Astrocyte (in vitro differentiated cells and primary cell): ENCODE results near the gene CEACAM3. TPM values are rescaled to one million over a fixed set of nuclear protein-coding genes. Genes with fewer than 3 reads are reported as not detected.

Experiments used
- DNase-seq: peaks from one replicate; pipeline ENCODE4 v3.0.0-alpha.2; 2010; ENCODE audit warnings: low read depth
- FAIRE-seq: peaks from 2 replicates; lab custom pipeline; 2011; peaks lifted over from hg19 to GRCh38; lab: Jason Lieb, UNC
- H2AFZ ChIP-seq: 2 replicates; pipeline ENCODE4 v1.6.0; 2012; ENCODE audit warnings: low read depth, low read length, inconsistent platforms
- H3K27ac ChIP-seq: 2 replicates; pipeline ENCODE4 v1.5.1; 2011; ENCODE audit warnings: low read depth, low read length, inconsistent platforms
- H3K27me3 ChIP-seq: 2 replicates; pipeline ENCODE4 v1.6.0; 2011; ENCODE audit warnings: low read length, inconsistent platforms; ENCODE audit not compliant: insufficient read depth
- H3K36me3 ChIP-seq: 2 replicates; pipeline ENCODE4 v1.5.1; 2011; ENCODE audit warnings: low read length, inconsistent platforms; ENCODE audit not compliant: insufficient read depth
- H3K4me1 ChIP-seq: 2 replicates; pipeline ENCODE4 v1.5.1; 2011; ENCODE audit warnings: low read length, inconsistent platforms; ENCODE audit not compliant: insufficient read depth
- H3K4me2 ChIP-seq: 2 replicates; pipeline ENCODE4 v1.6.0; 2012; ENCODE audit warnings: low read length, inconsistent platforms
- H3K4me3 ChIP-seq: 2 replicates; pipeline ENCODE4 v1.5.1; 2011; ENCODE audit warnings: low read depth, mild to moderate bottlenecking, low read length, inconsistent platforms; ENCODE audit not compliant: insufficient read depth
- H3K79me2 ChIP-seq: 2 replicates; pipeline ENCODE4 v1.6.0; 2012; ENCODE audit warnings: mild to moderate bottlenecking, low read length, inconsistent platforms; ENCODE audit not compliant: insufficient read depth
- H3K9ac ChIP-seq: 2 replicates; pipeline ENCODE4 v1.6.0; 2012; ENCODE audit warnings: mild to moderate bottlenecking, low read length, inconsistent platforms
- H3K9me3 ChIP-seq: 2 replicates; pipeline ENCODE4 v1.5.1; 2012; ENCODE audit warnings: low read depth, mild to moderate bottlenecking, low read length, inconsistent platforms; ENCODE audit not compliant: insufficient read depth
- H4K20me1 ChIP-seq: 2 replicates; pipeline ENCODE4 v1.6.0; 2012; ENCODE audit warnings: low read length, inconsistent platforms; ENCODE audit not compliant: insufficient read depth
- H3K27ac Mint-ChIP-seq: one replicate; pipeline ENCODE4 v1.8.0; 2021; ENCODE audit warnings: mild to moderate bottlenecking, mixed read lengths; ENCODE audit not compliant: unreplicated experiment
- H3K27me3 Mint-ChIP-seq: one replicate; pipeline ENCODE4 v1.8.0; 2021; ENCODE audit warnings: low read depth, mixed read lengths; ENCODE audit not compliant: unreplicated experiment
- H3K36me3 Mint-ChIP-seq: one replicate; pipeline ENCODE4 v1.8.0; 2021; ENCODE audit warnings: low read depth, mixed read lengths; ENCODE audit not compliant: unreplicated experiment
- H3K4me1 Mint-ChIP-seq: one replicate; pipeline ENCODE4 v1.8.0; 2021; ENCODE audit warnings: low read depth, mixed read lengths; ENCODE audit not compliant: unreplicated experiment
- H3K4me3 Mint-ChIP-seq: one replicate; pipeline ENCODE4 v1.8.0; 2021; ENCODE audit warnings: mild to moderate bottlenecking, moderate library complexity, mixed read lengths; ENCODE audit not compliant: unreplicated experiment
- H3K9me3 Mint-ChIP-seq: one replicate; pipeline ENCODE4 v1.8.0; 2021; ENCODE audit warnings: mild to moderate bottlenecking, mixed read lengths; ENCODE audit not compliant: unreplicated experiment
- EZH2 ChIP-seq: IDR thresholded peaks from 2 replicates; pipeline ENCODE4 v1.6.1; 2012; ENCODE audit warnings: mild to moderate bottlenecking, low read length, inconsistent platforms; ENCODE audit not compliant: insufficient read depth
- total RNA-seq: library from RNA; stranded (reverse); gene quantifications from 2 replicates; pipeline ENCODE4 v1.2.1, GENCODE V29; 2021
- TF ChIP-seq, protein P1 (sequence below): IDR thresholded peaks from 2 replicates; pipeline ENCODE4 v1.5.1; 2011; ENCODE audit warnings: low read depth, mild to moderate bottlenecking, inconsistent platforms, low read length, moderate library complexity; ENCODE audit not compliant: insufficient read depth

CEACAM3 gene
- total RNA-seq, 1 donor from 2014 or later = not detected

DNA sequence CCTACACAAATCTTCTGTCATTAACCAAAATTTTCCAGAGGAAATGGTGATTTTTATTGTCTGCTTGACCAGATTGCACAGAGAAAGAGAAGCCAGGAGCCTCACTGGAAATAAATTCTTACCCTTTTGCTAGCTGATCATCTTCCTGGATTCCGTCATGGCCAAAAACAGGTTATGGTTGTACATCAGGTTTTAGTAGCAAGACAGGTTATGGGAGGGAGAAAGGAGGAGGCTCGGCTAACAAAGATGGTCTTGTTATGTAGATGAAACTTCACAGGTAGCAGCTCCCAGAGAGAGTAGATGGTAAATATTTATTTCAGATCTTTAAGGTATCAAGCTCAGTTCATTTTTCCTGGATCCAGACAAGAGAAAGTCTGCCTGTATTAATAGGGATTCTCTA lies 19.7 kb upstream of the CEACAM3 start:
- no peaks in the 10 kb centered on the region for H3K27me3 ChIP-seq
- no peaks in the 10 kb centered on the region for H3K9me3 ChIP-seq
- no peaks in the 10 kb centered on the region for H3K4me1 ChIP-seq
- Mint-ChIP-seq H3K4me1 (no peaks in the 10 kb centered on the region), H3K9me3 (no peaks in the 10 kb centered on the region), H3K27ac (no peak overlapping the region), H3K27me3 (peaks cover 25% of the 10 kb centered on the region), H3K36me3 (no peaks in the 10 kb centered on the region), H3K4me3 (no peak overlapping the region)
- no peak overlapping the region for H3K27ac ChIP-seq
- H3K4me2 ChIP-seq = no peak overlapping the region
- H3K4me3 ChIP-seq = no peak overlapping the region
- H3K79me2 ChIP-seq = no peaks in the 10 kb centered on the region
- no peaks in the 10 kb centered on the region for H4K20me1 ChIP-seq
- H3K36me3 ChIP-seq = no peaks in the 10 kb centered on the region
- DNase-seq (no peak), FAIRE-seq (no peak)
- no peak for TF ChIP-seq EZH2
- TF ChIP-seq, protein P1, sequence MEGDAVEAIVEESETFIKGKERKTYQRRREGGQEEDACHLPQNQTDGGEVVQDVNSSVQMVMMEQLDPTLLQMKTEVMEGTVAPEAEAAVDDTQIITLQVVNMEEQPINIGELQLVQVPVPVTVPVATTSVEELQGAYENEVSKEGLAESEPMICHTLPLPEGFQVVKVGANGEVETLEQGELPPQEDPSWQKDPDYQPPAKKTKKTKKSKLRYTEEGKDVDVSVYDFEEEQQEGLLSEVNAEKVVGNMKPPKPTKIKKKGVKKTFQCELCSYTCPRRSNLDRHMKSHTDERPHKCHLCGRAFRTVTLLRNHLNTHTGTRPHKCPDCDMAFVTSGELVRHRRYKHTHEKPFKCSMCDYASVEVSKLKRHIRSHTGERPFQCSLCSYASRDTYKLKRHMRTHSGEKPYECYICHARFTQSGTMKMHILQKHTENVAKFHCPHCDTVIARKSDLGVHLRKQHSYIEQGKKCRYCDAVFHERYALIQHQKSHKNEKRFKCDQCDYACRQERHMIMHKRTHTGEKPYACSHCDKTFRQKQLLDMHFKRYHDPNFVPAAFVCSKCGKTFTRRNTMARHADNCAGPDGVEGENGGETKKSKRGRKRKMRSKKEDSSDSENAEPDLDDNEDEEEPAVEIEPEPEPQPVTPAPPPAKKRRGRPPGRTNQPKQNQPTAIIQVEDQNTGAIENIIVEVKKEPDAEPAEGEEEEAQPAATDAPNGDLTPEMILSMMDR = no peak
- H2AFZ ChIP-seq = no peak overlapping the region
- no peak overlapping the region for H3K9ac ChIP-seq

DNA sequence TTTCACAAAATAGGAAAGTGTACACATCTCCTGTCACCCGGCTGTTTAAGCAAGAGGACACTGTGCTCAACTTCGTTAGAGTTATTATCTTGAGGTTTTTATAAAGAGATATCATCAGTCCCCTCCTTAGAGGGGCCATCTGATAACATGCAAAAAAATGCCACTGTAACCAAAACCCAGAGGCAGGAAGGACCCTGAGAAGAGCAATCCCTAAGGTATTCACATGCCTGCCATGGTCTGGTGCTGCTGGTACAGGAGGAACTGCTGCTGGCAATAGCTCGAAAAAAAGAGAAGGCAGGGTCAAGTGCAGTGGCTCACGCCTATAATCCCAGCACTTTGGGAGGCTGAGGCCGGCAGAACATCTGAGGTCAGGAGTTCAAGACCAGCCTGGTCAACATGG lies 12.8 kb upstream of the CEACAM3 start:
- no peak for TF ChIP-seq EZH2
- TF ChIP-seq, protein P1 = no peak
- Histone ChIP-seq H3K4me1 (no peaks in the 10 kb centered on the region), H3K36me3 (no peaks in the 10 kb centered on the region), H3K27ac (no peak overlapping the region), H3K9ac (no peak overlapping the region), H3K79me2 (no peaks in the 10 kb centered on the region), H4K20me1 (no peaks in the 10 kb centered on the region), H3K4me2 (no peak overlapping the region), H3K27me3 (peaks cover 4% of the 10 kb centered on the region), H2AFZ (no peak overlapping the region), H3K4me3 (no peak overlapping the region), H3K9me3 (no peaks in the 10 kb centered on the region)
- FAIRE-seq = no peak
- Mint-ChIP-seq H3K27me3 (peaks cover 53% of the 10 kb centered on the region), H3K4me1 (no peaks in the 10 kb centered on the region), H3K27ac (no peak overlapping the region), H3K36me3 (no peaks in the 10 kb centered on the region), H3K9me3 (no peaks in the 10 kb centered on the region), H3K4me3 (no peak overlapping the region)
- no peak for DNase-seq

DNA sequence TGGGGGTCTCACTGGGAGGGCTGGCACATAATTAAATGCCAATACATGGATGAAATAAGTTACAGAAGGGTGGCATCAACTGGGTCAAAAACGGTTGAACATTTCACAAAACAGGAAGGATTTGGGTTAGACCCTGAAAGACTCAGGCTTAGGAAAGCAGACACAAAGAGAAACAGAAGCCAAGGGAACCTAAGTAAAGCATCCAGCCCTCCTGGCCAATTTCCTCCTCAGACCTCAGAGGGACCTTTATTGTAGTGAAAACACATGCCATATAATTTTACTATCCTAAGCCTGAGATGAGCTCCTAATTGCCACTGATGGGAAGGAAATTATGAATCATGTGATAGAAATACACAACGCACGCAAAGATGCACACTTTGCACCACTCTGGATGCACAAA lies 12.1 kb upstream of the CEACAM3 start:
- no peaks in the 10 kb centered on the region for H3K9me3 Mint-ChIP-seq
- Histone ChIP-seq H3K27ac (no peak overlapping the region), H3K4me1 (no peaks in the 10 kb centered on the region), H3K4me2 (no peak overlapping the region), H3K36me3 (no peaks in the 10 kb centered on the region), H3K9me3 (no peaks in the 10 kb centered on the region), H3K4me3 (no peak overlapping the region), H3K27me3 (peaks cover 4% of the 10 kb centered on the region), H3K79me2 (no peaks in the 10 kb centered on the region), H3K9ac (no peak overlapping the region), H4K20me1 (no peaks in the 10 kb centered on the region), H2AFZ (no peak overlapping the region)
- H3K4me3 Mint-ChIP-seq = no peak overlapping the region
- H3K36me3 Mint-ChIP-seq = no peaks in the 10 kb centered on the region
- no peak overlapping the region for H3K27ac Mint-ChIP-seq
- TF ChIP-seq, protein P1 = no peak
- TF ChIP-seq EZH2 = no peak
- FAIRE-seq (no peak), DNase-seq (no peak)
- peaks cover 56% of the 10 kb centered on the region for H3K27me3 Mint-ChIP-seq
- no peaks in the 10 kb centered on the region for H3K4me1 Mint-ChIP-seq
